NCI-H460 (cell line): ENCODE results near the gene VPS39. TPM values are rescaled to one million over a fixed set of nuclear protein-coding genes. Genes with fewer than 3 reads are reported as not detected.

ENCODE experiments used
- DNase-seq: peaks from one replicate; pipeline ENCODE4 v3.0.0-alpha.2; 2016; ENCODE audit warnings: low read depth; ENCODE audit errors: extremely low read depth
- small RNA-seq, 2 experiments: library from RNA; depleted of rRNA; stranded (forward); fragments of <200 nt; gene quantifications; one replicate each; pipeline ENCODE3, GENCODE V24; 2014
- total RNA-seq: library from RNA; depleted of rRNA; stranded (reverse); fragments of >200 nt; shearing (Covaris generic); gene quantifications from 2 replicates; pipeline ENCODE4 v1.2.3, GENCODE V29; 2014; rRNA removed

Gene VPS39
- total RNA-seq, 1 experiment from 2014 or later: 27.0 TPM

DNA sequence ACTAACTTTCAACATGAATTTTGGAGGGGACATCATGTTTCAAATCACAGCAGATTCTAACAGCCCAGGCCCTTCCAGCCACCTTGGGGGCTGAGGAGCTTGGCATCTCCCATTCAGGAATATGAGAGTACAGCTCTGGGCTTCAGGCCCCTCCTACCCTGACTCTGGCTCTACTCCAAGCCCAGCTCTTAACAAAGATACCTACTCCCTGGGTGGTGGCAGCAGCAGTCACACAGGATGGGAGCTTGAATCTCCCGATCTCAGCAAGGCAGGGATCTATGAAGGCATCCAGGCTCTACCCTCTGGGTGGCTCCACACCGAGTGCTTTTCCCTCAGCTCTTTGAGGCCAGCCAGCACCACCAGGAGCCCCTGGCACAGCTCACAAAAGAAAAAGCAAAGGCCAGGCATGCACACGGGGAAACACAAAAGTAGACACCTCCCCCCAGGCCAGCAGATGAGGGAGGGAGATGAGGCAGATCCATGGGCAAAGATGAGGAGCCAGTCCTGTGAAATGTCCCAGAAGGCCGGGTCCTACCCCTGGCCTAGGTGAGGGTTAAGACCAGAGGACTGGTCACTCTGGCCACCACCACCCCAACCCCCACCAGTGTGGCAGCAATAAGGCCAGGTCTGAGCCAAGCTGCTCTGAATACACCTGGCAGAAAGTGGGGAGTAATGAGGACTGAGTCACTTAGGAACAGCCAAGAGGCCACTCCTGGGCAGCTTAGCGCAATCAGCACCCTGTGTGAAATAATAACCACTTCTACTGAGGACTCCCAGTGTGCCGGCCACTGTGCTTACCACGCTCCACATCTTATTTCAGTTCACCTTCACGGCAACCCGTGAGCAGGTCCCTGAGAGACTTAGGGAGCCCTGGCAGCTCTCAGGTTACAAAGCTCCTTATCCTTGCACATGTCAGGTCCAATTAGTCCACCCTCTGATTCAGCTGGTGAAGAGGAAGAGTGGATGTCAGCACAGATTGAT is 76.0 kb downstream of the VPS39 start:
- DNase-seq: no peak

DNA sequence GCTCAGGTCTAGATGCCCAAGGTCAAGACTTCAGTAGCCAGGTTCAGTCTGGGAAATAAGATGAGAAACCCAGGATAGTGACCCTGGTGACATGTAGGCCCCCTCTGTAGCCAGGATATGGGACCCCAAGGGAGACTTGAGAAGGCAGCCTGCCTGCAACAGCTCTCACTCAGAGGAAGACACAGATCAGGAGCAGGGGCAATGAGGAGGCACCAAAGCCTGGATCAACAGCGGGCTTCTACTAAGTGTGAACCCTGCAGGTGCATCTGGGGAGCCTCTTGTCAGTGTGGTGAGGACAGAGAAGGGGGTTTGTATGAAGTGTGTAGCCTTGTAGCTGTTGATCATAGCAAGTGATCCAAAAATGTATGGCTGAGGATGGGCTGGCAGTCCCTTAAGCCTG is 77.1 kb downstream of the VPS39 start:
- no peak for DNase-seq

DNA sequence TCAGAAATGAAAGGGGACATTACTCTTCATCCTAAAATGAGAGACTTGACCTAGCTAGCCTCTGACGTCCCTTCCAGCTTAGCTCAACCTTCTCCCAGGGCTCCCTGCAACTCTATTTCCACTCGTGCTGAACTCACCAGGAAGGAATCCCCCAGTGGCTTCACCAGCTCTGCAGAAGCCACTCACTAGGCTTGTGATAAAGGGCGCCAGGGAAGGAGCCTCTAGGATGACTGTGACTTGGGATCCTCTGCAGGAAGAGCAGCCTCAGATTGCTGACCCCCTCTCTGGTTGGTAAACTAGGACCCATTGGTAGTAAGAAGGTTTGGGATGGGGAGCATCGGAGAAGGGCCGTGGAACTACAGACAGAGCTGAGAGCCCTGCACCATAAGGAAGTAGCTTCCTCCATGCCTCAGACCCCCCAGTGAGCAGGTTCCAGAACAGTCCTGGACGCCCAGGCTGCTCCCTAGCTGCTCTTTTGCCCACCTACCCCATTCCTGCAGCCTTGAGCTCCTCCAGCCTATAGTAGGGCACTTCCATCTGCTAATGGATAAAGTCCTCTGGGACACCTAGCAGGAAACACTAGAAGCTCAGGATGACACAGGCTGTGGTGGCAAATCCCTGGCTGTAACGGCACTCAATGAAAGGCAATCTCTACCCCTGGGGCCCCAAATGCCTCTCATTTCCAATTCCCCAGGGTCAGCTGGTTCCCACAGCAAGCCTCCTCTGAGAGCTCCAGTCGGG is 77.7 kb downstream of the VPS39 start:
- no peak for DNase-seq

DNA sequence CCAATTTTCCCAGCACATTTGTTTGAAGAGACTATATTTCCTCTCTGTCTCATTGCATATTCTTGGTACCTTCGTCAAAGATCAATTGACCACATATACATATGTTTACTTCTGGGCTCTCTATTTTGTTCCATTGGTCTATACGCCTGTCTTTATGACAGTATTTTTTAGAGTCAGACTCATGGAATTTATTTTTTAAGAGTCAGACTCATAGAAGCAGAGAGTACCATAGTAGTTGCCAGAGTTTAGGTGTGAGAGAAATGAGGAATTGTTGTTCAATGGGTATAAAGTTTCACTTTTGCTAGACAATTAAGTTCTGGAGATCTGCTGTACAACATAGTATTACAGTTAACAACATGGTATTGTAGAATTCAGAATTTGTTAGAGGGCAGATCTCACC is 78.7 kb downstream of the VPS39 start:
- no peak for DNase-seq

DNA sequence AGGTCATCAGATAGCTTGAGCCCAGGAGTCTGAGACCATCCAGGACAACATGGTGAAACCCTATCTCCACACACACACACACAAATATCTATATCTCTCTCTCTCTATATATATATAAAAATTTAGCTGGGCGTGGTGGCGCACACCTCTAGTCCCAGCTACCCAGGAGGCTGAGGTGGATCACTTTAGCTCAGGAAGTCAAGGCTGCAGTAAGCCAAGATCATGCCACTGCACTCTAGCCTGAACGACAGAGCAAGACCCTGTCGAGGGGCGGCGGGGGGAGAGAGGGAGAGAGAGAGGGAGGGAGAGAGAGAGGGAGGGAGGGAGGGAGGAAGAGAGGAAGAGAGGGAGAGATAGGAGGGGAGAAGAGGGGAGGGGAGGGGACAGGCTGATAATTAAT is 79.6 kb downstream of the VPS39 start:
- DNase-seq: no peak

DNA sequence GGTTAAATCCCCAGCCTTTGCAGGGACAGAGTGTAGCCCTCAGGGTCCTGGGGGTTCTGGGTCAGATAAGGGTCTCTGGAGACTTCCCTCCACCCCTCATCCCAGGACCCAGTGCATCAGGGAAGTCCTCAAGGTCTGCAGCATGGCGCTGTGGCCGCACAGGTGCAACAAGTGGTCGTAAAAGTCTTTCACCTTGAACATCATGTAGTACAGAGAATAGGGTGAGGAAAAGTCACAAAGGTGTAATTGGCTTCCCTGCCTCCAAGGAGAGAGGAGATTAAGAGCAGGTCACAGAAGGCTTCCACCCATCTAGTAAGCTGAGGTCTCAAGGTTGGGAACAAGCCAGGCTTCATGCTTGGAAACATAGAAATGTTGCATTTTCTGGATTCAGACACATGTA is 84.6 kb downstream of the VPS39 start:
- DNase-seq: no peak

DNA sequence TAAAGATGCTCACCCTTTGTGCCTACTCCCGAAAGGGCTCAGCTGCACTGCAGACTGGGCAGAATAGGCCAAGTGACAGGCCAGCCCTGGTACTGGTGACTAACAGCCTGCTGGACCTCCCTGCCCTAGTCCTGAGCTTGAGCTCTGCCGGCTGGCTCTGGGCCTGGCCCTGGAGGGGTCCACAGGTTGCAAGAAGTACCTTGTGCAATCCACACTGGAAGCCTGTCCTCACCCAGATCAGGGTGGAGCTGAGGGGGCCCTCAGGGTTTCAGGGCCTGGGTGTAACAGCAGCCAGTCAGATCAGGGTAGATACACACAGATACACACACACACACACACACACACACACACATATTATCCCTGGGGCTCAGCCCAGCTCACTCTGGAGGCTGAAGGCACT is 86.4 kb downstream of the VPS39 start:
- DNase-seq: no peak

DNA sequence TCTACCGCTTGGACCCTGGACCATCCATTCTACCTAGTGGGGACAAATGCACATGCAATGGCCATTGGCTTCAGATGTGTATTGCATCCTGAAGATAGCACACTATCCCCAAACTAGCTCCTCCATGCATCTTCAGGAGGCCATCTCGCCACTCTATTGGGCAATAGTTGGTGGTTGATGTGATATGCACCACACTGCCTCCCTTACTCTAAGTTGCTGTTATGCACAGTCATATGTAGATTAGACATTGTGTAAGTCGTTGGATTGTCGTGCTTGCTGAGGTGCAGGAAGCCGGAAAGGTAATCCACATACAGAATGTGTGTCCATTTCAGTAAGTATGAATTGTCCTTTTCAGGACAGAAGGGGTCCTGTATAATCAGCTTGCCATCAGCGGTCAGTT is 87.1 kb downstream of the VPS39 start:
- DNase-seq: no peak

DNA sequence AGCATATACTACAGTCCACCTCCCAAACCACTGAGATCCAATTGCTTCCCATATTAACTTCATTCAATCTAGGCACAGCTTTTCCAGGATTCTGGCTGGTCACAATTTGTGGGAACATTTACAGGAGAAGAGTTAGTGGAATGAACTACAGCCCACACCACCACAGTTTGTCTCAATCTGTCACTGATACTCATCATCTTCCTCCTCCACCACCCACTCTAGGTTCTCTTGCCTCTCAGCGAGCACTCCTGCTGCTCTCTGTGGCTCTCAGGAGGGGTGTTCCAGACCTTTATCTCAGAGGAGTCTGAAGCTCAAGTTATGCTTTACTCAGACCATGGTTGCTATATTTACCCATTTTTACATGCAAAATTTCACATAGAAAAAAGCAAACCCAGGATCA is 87.8 kb downstream of the VPS39 start:
- no peak for DNase-seq

DNA sequence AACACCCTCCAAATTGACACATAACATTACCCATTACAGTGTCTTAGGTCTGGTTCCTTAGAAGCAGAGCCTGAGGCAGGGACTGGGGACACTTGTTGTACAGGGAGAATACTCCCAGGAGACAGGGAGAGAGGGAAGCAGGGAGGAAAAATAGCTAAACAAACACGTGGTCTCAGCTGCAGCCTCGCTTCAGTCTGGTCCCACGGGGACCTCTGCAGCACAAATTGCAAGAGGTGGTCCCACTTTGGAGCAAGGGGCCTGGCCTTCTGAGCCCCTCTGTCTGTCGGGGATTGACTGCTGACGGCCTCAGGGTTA is 88.7 kb downstream of the VPS39 start:
- DNase-seq: no peak

DNA sequence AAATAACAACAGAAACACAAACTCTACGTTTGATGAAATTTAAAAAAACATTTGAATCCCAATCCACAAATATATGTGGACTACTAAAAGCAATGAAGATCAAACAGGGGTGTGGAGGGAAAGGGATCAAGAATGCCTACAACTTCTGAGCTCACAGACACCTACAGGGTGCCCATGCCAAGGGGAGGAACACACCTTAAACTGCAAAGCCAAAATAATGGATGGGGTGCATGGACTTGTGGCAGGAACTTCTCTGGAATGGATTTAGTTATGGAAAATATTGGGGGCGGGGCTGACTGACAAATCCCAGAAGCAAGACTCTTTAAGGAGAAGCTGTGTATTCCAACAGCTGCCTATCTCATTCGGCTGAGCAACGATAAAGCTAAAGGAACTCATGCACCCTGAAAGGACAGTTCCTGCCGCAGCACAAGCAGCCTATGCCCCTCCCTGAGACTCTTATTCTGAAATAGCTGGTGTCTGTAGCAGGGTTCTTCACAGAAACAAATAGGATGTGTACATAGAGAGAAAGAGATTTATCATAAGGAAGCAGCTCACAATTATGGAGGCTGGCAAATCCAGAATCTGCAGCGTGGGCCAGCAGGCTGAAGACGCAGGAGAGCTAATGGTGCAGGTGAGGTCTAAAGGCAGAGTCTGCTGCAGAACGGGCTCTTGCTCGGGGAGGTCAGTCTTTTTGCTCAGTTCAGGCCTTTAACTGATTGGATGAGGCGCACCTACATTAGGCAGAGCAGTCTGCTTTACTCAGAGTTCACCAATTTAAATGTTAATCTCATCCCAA is 89.3 kb downstream of the VPS39 start:
- no peak for DNase-seq

DNA sequence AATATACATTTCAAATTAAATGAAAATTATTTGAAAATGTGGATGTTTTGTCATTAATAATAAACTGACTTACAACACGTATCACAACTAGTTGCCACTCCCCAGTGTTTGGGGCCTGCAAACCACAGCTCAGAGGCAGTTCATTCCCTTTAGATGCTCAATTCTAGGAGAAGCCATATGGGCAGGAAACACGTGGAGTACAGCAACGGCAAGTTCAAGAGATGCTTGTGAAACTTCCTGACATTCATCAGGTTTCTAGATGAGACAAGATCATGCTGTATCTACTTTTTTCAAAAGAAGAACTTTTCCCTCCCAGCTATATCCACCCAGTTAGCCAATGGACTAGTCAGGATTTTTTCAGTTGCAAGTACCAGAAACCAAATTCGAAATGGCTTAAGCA is 96.2 kb downstream of the VPS39 start:
- no peak for DNase-seq

DNA sequence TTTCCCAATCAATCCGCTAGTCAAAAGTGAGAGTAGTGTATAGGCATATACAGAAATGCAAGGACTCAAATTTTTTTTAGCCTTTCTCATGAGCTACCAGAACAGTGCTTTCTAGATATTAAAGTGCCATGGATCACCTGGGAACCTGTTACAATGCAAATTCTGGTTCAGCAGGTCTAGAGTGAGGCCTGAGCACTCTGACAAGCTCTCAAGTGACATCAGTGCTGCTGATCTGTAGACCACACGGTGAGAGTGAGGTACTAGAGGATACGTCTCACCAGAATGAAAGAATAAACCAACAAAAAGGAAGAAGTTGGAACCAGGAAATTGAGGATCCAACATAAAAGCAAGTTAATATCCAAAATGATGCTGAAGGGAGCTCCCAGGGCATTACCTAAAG is 97.7 kb downstream of the VPS39 start:
- DNase-seq: no peak

DNA sequence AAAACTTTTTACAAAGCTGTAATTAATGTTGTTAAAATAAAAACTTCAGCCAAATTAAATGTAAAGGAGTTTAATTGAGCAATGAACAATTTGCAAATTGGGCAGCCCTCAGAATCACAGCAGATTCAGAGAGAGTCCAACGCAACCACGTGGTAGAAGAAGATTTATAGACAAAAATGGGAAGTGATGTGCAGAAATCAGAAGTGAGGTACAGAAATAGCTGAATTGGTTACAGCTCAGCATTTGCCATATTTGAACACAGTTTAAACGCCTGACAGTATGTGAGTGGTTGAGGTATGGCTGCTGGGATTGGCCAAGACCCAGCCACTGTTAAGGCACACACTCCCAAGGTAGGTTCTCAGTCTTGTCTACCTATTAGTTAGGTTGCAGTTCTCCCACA is 99.3 kb downstream of the VPS39 start:
- DNase-seq: no peak

Small RNAs within 50 kb of the gene (small RNA-seq; reads per million reads assigned to genes)
- 0.06 to 1.1 reads per million in 2 experiments for gene MIR627

Other genes with a start within 250 kb of the VPS39 start
- 6.7 and 7.4 TPM in 2 replicates for gene EHD4, start 235.7 kb downstream of the VPS39 start, total RNA-seq
- not detected in 2 replicates for gene PLA2G4E, start 187.3 kb downstream of the VPS39 start, total RNA-seq
- not detected in 2 replicates for gene PLA2G4D, start 113.7 kb downstream of the VPS39 start, total RNA-seq
- not detected in 2 replicates for gene PLA2G4F, start 51.7 kb downstream of the VPS39 start, total RNA-seq
- 9.2 and 12.6 TPM in 2 replicates for gene GANC, start 64.9 kb upstream of the VPS39 start, total RNA-seq
- 67.1 and 73.4 TPM in 2 replicates for gene TMEM87A, start 65.1 kb upstream of the VPS39 start, total RNA-seq
- 0.43 and 1.6 TPM in 2 replicates for gene CAPN3, start 151.2 kb upstream of the VPS39 start, total RNA-seq